GM19452 (cell line): Measurements from ENCODE around the gene GRK6.

Experiments
- ATAC-seq: cut with Tn5 transposase; IDR thresholded peaks from one replicate; pipeline ENCODE4 v1.9.1; 2021; ENCODE audit not compliant: unreplicated experiment

Gene GRK6

DNA sequence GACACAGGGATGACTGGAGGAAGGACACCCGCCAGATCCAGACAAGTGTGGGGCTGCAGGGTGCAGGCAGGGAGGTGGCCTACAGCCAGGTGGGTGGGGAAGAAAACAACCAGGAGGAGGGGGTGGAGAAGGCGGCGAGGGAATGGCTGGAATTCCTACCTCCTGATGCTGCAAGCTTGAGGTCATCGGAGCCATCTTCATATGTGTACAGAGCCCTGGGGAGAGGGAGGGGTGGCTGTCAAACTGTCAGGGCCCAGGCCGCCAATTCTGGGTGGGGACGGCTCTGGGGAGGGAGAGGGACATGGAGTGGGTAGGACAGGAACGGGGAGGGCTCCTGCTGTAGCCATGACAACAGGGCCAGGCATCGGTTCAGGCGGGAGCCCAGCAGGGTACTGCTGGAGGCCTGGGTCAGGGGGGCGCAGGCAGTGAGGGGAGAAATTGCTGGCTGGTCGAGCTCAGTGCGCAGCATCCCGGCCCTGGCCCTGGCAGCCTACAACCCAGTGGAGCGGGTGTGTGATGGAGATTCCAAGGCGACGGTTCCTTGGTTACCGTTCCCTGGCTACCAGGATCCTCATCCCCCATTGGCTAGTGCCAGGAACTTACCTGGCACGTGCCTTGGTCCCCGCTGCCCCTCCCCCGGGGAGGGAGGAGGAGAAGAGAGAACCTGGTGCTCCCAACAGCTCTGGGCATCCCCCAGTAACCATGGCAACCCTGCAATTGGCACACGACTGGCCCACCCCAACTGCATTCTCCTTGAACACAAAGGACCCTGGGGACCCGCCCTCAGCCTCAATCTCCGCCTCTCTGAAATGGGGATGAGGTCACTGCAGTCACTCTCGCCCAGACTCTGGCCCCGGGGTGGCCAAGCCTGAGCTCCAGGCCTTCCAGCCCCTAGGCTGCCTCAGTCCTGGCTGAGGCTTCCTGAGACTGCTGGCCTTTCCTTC is 42.5 kb downstream of the GRK6 start:
- no peak for ATAC-seq

GRCh38 chr5:177469750-177470525 is 43.5 kb downstream of the GRK6 start:
- ATAC-seq = no peak

- ATAC-seq = no peak
These were observed 44.5 kb downstream of the GRK6 start for GRCh38 chr5:177470759-177471536.

- no peak for ATAC-seq
These were observed 45.3 kb downstream of the GRK6 start for GRCh38 chr5:177471610-177472356.

- ATAC-seq = peak; percentile 51
These were observed 46.3 kb downstream of the GRK6 start for GRCh38 chr5:177472460-177473442.

DNA sequence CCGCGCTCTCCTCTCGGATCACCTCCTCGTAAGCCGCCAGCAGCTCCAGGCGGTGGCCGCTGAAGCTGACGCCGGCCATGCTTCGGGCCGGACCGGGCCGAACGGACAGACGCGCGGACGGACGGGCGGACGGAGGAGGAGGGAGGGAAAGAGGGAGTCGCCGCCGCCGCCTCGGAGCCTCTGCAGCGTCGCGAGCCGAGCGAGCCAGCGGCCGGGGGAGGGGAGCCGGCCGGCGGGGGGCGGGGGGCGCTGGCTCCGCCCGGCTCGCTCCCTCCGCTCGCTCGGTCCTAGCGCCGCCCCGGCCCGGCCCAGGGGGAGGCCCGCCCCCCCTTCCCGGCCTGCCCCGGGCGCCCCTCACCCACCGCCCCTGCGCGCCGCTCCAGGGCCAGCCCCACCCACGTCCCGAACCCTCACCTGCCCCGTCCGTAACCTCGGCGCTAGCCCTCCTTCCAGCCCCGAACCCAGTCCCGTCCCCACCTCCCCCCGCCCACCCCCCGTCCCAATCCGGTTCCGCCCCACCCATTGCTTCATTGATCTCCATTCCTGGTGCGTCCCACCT is 47.0 kb downstream of the GRK6 start, which contains the start of gene DBN1:
DBN1 (minus strand) TSS at position 192 of the 559 bp plus-strand sequence; CDS start at position 79, 113 bp downstream.
- ATAC-seq = peak; percentile 33

GRCh38 chr5:177474002-177474476 is 47.6 kb downstream of the GRK6 start:
- no peak for ATAC-seq

GRCh38 chr5:177474846-177475562 is 48.5 kb downstream of the GRK6 start:
- ATAC-seq = no peak

DNA sequence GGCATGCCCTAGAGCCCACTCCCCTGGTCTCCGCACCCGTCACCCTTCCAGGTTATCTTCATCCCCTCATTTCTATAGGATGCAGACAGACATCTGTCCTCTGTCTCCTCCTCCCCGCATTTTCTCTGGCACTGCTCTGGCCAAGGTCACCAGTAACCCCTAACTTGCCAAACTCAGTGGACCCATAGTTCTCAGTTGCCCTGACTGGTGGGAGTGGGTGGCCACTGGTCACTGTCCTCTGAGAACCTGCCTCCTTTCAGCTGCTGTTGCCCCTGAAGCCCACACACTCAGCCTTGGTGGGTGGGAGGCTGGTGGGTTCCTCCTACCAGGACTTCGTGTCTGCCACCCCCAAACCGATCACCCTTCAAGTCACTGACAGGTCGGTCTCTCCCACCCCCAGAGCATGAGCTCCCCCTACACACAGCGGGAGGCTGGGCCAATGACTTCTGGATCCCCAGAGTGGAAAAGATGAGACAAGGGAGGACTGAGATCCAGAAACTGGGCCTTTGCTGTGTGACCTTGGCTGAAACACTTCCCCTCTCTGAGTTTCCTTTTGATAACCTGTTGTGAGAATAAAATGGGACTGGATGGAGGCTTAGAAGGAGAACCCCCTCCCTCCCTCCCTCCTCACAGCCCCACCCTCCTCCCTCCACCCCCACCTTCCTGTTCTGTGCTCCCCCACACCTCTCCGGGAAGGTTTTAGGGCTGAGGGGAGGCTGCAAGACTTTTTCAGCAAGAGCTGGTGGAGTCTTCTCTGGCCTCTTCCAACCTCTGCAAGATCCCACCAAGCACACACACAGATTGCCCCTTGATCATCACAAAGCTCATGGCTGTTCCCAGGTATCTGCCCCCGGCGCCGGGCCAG is 49.3 kb downstream of the GRK6 start:
- no peak for ATAC-seq

DNA sequence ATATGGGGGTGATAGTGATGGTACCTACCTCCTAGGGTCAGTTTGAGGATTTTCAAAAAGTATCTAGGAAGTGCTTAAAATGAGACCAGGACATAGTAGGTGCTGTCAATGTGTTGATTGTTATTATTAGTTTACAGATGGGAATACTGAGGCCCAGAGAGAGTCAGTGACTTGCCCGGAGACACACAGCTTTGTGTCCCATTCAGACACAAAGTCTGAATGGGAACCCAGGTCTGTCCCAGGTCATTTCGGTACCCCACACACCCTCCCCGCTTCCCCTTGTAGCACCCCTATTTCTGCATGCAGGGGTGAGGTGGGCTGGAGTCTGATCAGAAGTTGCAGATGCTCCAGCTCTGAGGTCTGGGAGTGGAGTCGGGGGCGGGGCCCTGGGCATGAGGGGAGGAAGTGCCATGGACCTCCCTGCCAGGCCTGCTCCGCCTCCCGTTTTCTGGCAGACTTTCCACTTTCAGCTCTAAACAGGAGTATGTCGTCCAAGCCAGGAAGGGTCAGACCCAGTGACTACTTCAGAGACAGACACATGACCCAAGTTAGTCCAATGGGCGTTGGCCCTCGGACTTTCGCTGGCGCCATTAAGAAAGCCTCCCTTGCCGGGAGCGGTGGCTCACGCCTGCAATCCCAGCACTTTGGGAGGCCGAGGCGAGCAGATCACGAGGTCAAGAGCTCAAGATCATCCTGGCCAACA is 50.2 kb downstream of the GRK6 start:
- no peak for ATAC-seq

GRCh38 chr5:177477701-177478477 is 51.4 kb downstream of the GRK6 start:
- ATAC-seq = no peak

GRCh38 chr5:177478711-177479646 is 52.5 kb downstream of the GRK6 start:
- no peak for ATAC-seq

- no peak for ATAC-seq
These were observed 53.3 kb downstream of the GRK6 start for GRCh38 chr5:177479774-177480173.

GRCh38 chr5:177482359-177482795 is 55.9 kb downstream of the GRK6 start:
- no peak for ATAC-seq

GRCh38 chr5:177483042-177483441 is 56.6 kb downstream of the GRK6 start:
- no peak for ATAC-seq
